Measurements from ENCODE around the gene SSBP3.

DNA sequence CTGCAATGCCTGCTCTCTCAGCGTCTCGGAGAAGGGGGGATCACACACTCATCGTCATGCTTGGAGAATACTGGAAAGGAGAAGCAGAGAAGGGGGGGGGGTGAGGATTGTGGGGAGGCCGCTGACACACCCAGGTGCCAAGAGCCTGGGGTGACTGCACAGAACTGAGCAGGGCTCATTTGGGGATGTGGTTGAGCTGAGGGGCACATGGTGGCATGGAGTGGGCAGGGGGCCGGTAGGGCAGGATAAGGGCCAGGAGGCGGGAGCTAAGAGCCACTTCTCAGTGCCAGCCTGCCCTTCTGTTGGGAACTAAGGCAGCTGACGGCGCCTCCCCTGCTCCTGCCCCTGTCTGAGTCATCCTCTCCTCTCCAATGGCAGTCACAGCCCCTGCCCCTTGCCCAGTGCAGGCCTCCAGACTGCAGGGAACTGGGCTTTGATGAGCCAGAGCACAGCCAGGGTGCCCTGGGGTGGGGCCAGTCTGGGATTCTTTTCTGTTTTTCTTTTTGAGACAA, 179.0 kb downstream of the SSBP3 start:
- no peak for TF ChIP-seq ESRRG (CRISPR knock-in tag; IDR thresholded peaks at IDR 0.05)
- TF ChIP-seq ZFP30 (CRISPR knock-in tag; IDR thresholded peaks at IDR 0.05): no peak

Data from SK-N-SH treated with all-trans-retinoic acid at 6 μM for 48 hours (cell line).